GM19099 (cell line): ENCODE measurements around the gene GPR155.

Experiments used
- POLR2A ChIP-seq: IDR thresholded peaks from 3 replicates; pipeline ENCODE4 v1.6.1; 2011; ENCODE audit warnings: low read depth; ENCODE audit not compliant: insufficient read length; ENCODE audit errors: extremely low read depth

The GPR155 gene

GRCh38 chr2:174486563-174487107 lies at the start of gene GPR155:
TSS of gene GPR155 (minus strand) at chr2:174487029. CDS start at chr2:174481956, 5,073 bp downstream.
- TF ChIP-seq POLR2A: no peak

GRCh38 chr2:174535757-174536703 lies 49.2 kb upstream of the GPR155 start:
- no peak for TF ChIP-seq POLR2A

GRCh38 chr2:174535083-174535482 lies 48.3 kb upstream of the GPR155 start:
- TF ChIP-seq POLR2A: no peak

GRCh38 chr2:174529916-174530315 lies 43.1 kb upstream of the GPR155 start:
- no peak for TF ChIP-seq POLR2A

GRCh38 chr2:174527959-174528358 lies 41.1 kb upstream of the GPR155 start:
- no peak for TF ChIP-seq POLR2A

- TF ChIP-seq POLR2A: no peak
Observed at GRCh38 chr2:174527101-174527721, 40.4 kb upstream of the GPR155 start.

- no peak for TF ChIP-seq POLR2A
Observed at GRCh38 chr2:174524527-174524926, 37.7 kb upstream of the GPR155 start.

- no peak for TF ChIP-seq POLR2A
Observed at GRCh38 chr2:174522553-174522952, 35.7 kb upstream of the GPR155 start.

GRCh38 chr2:174518395-174518794 lies 31.6 kb upstream of the GPR155 start:
- TF ChIP-seq POLR2A: no peak

GRCh38 chr2:174516501-174517378 lies 29.9 kb upstream of the GPR155 start:
- TF ChIP-seq POLR2A: no peak

- TF ChIP-seq POLR2A: no peak
Observed at GRCh38 chr2:174512345-174512744, 25.5 kb upstream of the GPR155 start.

GRCh38 chr2:174511580-174512260 lies 24.9 kb upstream of the GPR155 start:
- no peak for TF ChIP-seq POLR2A

- TF ChIP-seq POLR2A: no peak
Observed at GRCh38 chr2:174510583-174511189, 23.9 kb upstream of the GPR155 start.
